Ovary (tissue), 9 donors: Measurements from ENCODE around the gene MAST4. TPM values are rescaled to one million over a fixed set of nuclear protein-coding genes. Genes with fewer than 3 reads are reported as not detected.

Experiments
- DNase-seq, 5 donors: peaks; one replicate each; pipeline ENCODE4 v3.0.0-alpha.2; 2019 to 2020
- H3K27ac ChIP-seq, 2 donors: fragments of 200-600 bp; one replicate each; pipeline versions ENCODE4 v1.5.1 to v1.8.0; 2019 to 2022
- H3K27me3 ChIP-seq: fragments of 200-600 bp; one replicate; pipeline ENCODE4 v1.8.0; 2022
- H3K36me3 ChIP-seq: fragments of 200-600 bp; sonication (generic); one replicate; pipeline ENCODE4 v1.5.1; 2019
- H3K4me1 ChIP-seq: one replicate; pipeline ENCODE4 v1.8.1; 2013; ENCODE audit warnings: mild to moderate bottlenecking, moderate library complexity; ENCODE audit not compliant: insufficient read depth
- H3K4me3 ChIP-seq: fragments of 200-600 bp; sonication (generic); one replicate; pipeline ENCODE4 v1.5.1; 2017
- H3K9me3 ChIP-seq, 2 donors: fragments of 200-600 bp in 1 of 2; sonication (generic) in 1 of 2; one replicate each; pipeline versions ENCODE4 v1.5.1 to v1.8.1; 2013 to 2019; ENCODE audit warnings: mild to moderate bottlenecking in 1 of 2, moderate library complexity in 1 of 2
- EP300 ChIP-seq: sonication (generic); formaldehyde crosslinking; IDR thresholded peaks from one replicate; pipeline ENCODE4 v1.6.1; 2017; ENCODE audit warnings: antibody characterized with exemption
- POLR2A ChIP-seq: fragments of 450-650 bp; IDR thresholded peaks from one replicate; pipeline ENCODE4 v1.6.1; 2017; ENCODE audit warnings: antibody characterized with exemption, mild to moderate bottlenecking, moderate library complexity
- WGBS, 3 donors: extraction: QIAGEN DNeasy Blood & Tissue Kit in 1 of 3; methylation state at CpG; one replicate each; pipeline versions ENCODE4 v1.1.5 to v1.1.7; 2013 to 2017; 5-methylcytosine and 5-hydroxymethylcytosine counted together
- intact Hi-C, 4 donors: fragments of 100-400 bp; cut with DNase I; formaldehyde crosslinking; loops; one replicate each; pipeline versions ENCODE4 v1.11.0 to v1.15.1; 2022 to 2023
- polyA plus RNA-seq, 2 donors: library from polyadenylated mRNA; stranded (reverse); fragments of 200-250 nt in 1 of 2; fragments of 350-450 nt in 1 of 2; fragmentation: Illumina TruSeq in 1 of 2; extraction: RNeasy Lipid Tissue Mini Kit (QIAGEN cat#74804) in 1 of 2; gene quantifications; one replicate each; pipeline ENCODE4 v1.2.3, GENCODE V29; 2013 to 2014
- total RNA-seq, 7 donors: library from RNA; depleted of rRNA in 2 of 7; stranded (reverse); fragments of >200 nt in 2 of 7; fragmentation: NEBNext Ultra II Directional in 3 of 7; extraction: Animal tissue kit (Norgen Biotek cat#: 25700) in 3 of 7; gene quantifications; one replicate each; pipeline versions ENCODE4 v1.1.0 to v1.2.4, GENCODE V29; 2016 to 2023
- TF ChIP-seq, protein P1 (sequence below), 3 donors: fragments of 450-650 bp in 2 of 3; fragments of 200-600 bp in 1 of 3; IDR thresholded peaks; one replicate each; pipeline versions ENCODE4 v1.5.1 to v1.8.0; 2016 to 2022; ENCODE audit warnings: antibody characterized with exemption in 3 of 3, mild to moderate bottlenecking in 1 of 3
- donor health status: DM: no; HTN: no; CAD: no; lungs with moderate emphysema.
- donor health status: DM: no; HTN: no; CAD: no.
- donor health status: Bipolar disorder and iron deficiency.
- donor health status: DM: yes; HTN: yes; CAD: no.
- donor health status: DM: no; HTN: no; CAD: no.
- donor health status: DM: yes; HTN: yes; CAD: no.

The MAST4 gene
- total and polyA plus RNA-seq, 9 donors, result 11.6 to 86.3 (median 57.6) TPM

DNA sequence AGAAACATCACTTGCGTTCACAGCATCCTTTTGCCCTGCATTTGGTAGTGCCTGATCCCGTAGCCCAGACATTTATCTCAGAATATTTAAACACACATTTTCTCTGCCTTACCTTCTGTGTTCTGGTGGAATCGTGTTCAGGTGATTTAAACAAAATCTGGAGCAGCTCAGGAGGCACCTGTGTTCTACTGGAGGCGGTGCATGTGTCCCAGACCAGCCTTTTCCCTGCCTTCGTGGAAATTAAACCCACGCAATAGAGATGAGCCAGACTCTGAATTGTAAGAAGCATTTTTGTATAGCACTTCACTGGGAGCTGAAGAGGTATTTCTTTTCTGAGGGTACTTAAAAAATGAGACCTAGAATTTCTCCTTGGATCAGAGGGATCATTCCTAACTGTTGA lies 212.5 kb downstream of the MAST4 start:
- 93 to 94% (median 93%) methylated on average over 6 of the region's 6 CpGs for WGBS, 3 donors
- DNase-seq, result no peak
- no peak for TF ChIP-seq POLR2A
- no peak for TF ChIP-seq EP300
- TF ChIP-seq, protein P1, sequence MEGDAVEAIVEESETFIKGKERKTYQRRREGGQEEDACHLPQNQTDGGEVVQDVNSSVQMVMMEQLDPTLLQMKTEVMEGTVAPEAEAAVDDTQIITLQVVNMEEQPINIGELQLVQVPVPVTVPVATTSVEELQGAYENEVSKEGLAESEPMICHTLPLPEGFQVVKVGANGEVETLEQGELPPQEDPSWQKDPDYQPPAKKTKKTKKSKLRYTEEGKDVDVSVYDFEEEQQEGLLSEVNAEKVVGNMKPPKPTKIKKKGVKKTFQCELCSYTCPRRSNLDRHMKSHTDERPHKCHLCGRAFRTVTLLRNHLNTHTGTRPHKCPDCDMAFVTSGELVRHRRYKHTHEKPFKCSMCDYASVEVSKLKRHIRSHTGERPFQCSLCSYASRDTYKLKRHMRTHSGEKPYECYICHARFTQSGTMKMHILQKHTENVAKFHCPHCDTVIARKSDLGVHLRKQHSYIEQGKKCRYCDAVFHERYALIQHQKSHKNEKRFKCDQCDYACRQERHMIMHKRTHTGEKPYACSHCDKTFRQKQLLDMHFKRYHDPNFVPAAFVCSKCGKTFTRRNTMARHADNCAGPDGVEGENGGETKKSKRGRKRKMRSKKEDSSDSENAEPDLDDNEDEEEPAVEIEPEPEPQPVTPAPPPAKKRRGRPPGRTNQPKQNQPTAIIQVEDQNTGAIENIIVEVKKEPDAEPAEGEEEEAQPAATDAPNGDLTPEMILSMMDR (IDR thresholded peaks at IDR 0.05), result no peak
- H3K27me3 ChIP-seq, result no peaks in the 10 kb centered on the region
- intact Hi-C loops, result loop anchor here in 1 of 4 donors (10.0 kb wide), 1 partner anchor 346 kb away; no protein-coding TSS in a partner anchor
- H3K9me3 ChIP-seq, result no peaks in the 10 kb centered on the region
- H3K4me1 ChIP-seq, result no peaks in the 10 kb centered on the region
- no peaks in the 10 kb centered on the region for H3K36me3 ChIP-seq
- H3K4me3 ChIP-seq, result no peak overlapping the region
- H3K27ac ChIP-seq, result no peak overlapping the region

- H3K4me1 ChIP-seq, result peaks cover 1% of the 10 kb centered on the region
- no peak for DNase-seq
- no peak overlapping the region for H3K4me3 ChIP-seq
- WGBS, 3 donors, result 90 to 96% (median 94%) methylated on average over 6 of the region's 6 CpGs
- no peaks in the 10 kb centered on the region for H3K27me3 ChIP-seq
- no peaks in the 10 kb centered on the region for H3K36me3 ChIP-seq
- intact Hi-C loops, result loop anchor here in 3 of 4 donors (5.0 to 10.0 kb wide), 5 partner anchors 332 to 395 kb away; partner anchors contain the start of gene CD180 (in 1 of the 3)
- H3K9me3 ChIP-seq, result no peaks in the 10 kb centered on the region
- TF ChIP-seq, protein P1 (IDR thresholded peaks at IDR 0.05), result no peak
- no peak for TF ChIP-seq EP300
- no peak for TF ChIP-seq POLR2A
- no peak overlapping the region for H3K27ac ChIP-seq
Measured at GRCh38 chr5:66810151-66810550, 214.0 kb downstream of the MAST4 start.

GRCh38 chr5:66810848-66811261 lies 214.7 kb downstream of the MAST4 start:
- no peak overlapping the region for H3K27ac ChIP-seq
- no peaks in the 10 kb centered on the region for H3K36me3 ChIP-seq
- TF ChIP-seq EP300 (no peak), POLR2A (no peak)
- TF ChIP-seq, protein P1 (IDR thresholded peaks at IDR 0.05), result no peak
- no peaks in the 10 kb centered on the region for H3K27me3 ChIP-seq
- no peak overlapping the region for H3K4me3 ChIP-seq
- intact Hi-C loops, result loop anchor here in 3 of 4 donors (5.0 to 10.0 kb wide), 5 partner anchors 331 to 394 kb away; partner anchors contain the start of gene CD180 (in 1 of the 3)
- no peaks in the 10 kb centered on the region for H3K9me3 ChIP-seq
- H3K4me1 ChIP-seq, result peaks cover 1% of the 10 kb centered on the region
- DNase-seq, result no peak
- WGBS, 3 donors, result 80 to 84% (median 83%) methylated on average over 6 of the region's 6 CpGs

- no peak overlapping the region for H3K27ac ChIP-seq
- DNase-seq, result no peak
Measured at GRCh38 chr5:66812291-66812690, 216.1 kb downstream of the MAST4 start.

More at GRCh38 chr5:66812291-66812690, 216.1 kb downstream of the MAST4 start:
- Histone ChIP-seq H3K4me1 (peaks cover 1% of the 10 kb centered on the region), H3K27me3 (no peaks in the 10 kb centered on the region), H3K4me3 (no peak overlapping the region), H3K36me3 (no peaks in the 10 kb centered on the region), H3K9me3 (no peaks in the 10 kb centered on the region)
- intact Hi-C loops, result loop anchor here in 3 of 4 donors (5.0 to 10.0 kb wide), 5 partner anchors 330 to 393 kb away; partner anchors contain the start of gene CD180 (in 1 of the 3)
- no peak for TF ChIP-seq EP300
- no peak for TF ChIP-seq POLR2A
- TF ChIP-seq, protein P1 (IDR thresholded peaks at IDR 0.05), result no peak
- 82 to 89% (median 87%) methylated on average over 8 of the region's 8 CpGs for WGBS, 3 donors
